Loucy (cell line): ENCODE results near the gene CXXC5.

Source experiments
- H2AFZ ChIP-seq: fragments of 200-600 bp; sonication (generic); 2 replicates; pipeline ENCODE4 v1.6.0; 2016; ENCODE audit warnings: antibody characterized with exemption, mild to moderate bottlenecking, low read length, moderate library complexity
- H3F3A ChIP-seq: fragments of 200-600 bp; 2 replicates; pipeline ENCODE4 v1.6.0; 2016; ENCODE audit warnings: antibody characterized with exemption, low read depth, mild to moderate bottlenecking
- H3K27me3 ChIP-seq: fragments of 200-600 bp; sonication (generic); 2 replicates; pipeline ENCODE4 v1.6.1; 2014; ENCODE audit warnings: low read length, mild to moderate bottlenecking; ENCODE audit not compliant: insufficient read depth, poor library complexity, severe bottlenecking
- H3K36me3 ChIP-seq: fragments of 200-600 bp; sonication (generic); 2 replicates; pipeline ENCODE4 v1.6.1; 2016; ENCODE audit warnings: low read length; ENCODE audit not compliant: insufficient read depth
- H3K4me1 ChIP-seq: fragments of 200-600 bp; sonication (generic); 2 replicates; pipeline ENCODE4 v1.5.1; 2014; ENCODE audit warnings: low read length, mild to moderate bottlenecking; ENCODE audit not compliant: insufficient read depth, poor library complexity, severe bottlenecking
- H3K4me2 ChIP-seq: fragments of 200-600 bp; sonication (generic); 2 replicates; pipeline ENCODE4 v1.6.0; 2014; ENCODE audit warnings: antibody characterized with exemption, low read length, low read depth, mild to moderate bottlenecking; ENCODE audit not compliant: poor library complexity, severe bottlenecking
- H3K4me3 ChIP-seq: fragments of 200-600 bp; sonication (generic); 2 replicates; pipeline ENCODE4 v1.5.1; 2014; ENCODE audit warnings: low read length, mild to moderate bottlenecking, mixed read lengths; ENCODE audit not compliant: poor library complexity, severe bottlenecking
- H3K79me2 ChIP-seq: fragments of 200-600 bp; sonication (generic); 2 replicates; pipeline ENCODE4 v1.6.1; 2014; ENCODE audit warnings: low read length; ENCODE audit not compliant: insufficient read depth
- H3K9ac ChIP-seq: fragments of 200-600 bp; sonication (generic); 2 replicates; pipeline ENCODE4 v1.6.0; 2014; ENCODE audit warnings: mild to moderate bottlenecking, low read depth, low read length, moderate library complexity; ENCODE audit not compliant: poor library complexity, severe bottlenecking
- H3K9me2 ChIP-seq: fragments of 200-600 bp; sonication (generic); replicated peaks from 2 replicates; pipeline ENCODE4 v1.6.1; 2016; ENCODE audit warnings: low read depth, low read length, mixed read lengths
- H3K9me3 ChIP-seq: fragments of 200-600 bp; sonication (generic); 2 replicates; pipeline ENCODE4 v1.6.1; 2014; ENCODE audit warnings: mild to moderate bottlenecking, antibody characterized with exemption, low read length, low read depth; ENCODE audit not compliant: insufficient read depth
- H4K20me1 ChIP-seq: fragments of 200-600 bp; sonication (generic); 2 replicates; pipeline ENCODE4 v1.6.0; 2014; ENCODE audit warnings: antibody characterized with exemption, low read length, mild to moderate bottlenecking; ENCODE audit not compliant: insufficient read depth, poor library complexity, severe bottlenecking
- CTCF ChIP-seq: fragments of 200-600 bp; sonication (generic); conservative IDR thresholded peaks from 2 replicates; pipeline ENCODE4 v1.5.1; 2014; ENCODE audit warnings: mild to moderate bottlenecking, antibody characterized with exemption, low read length
- EZH2phosphoT487 ChIP-seq: fragments of 200-600 bp; IDR thresholded peaks from 2 replicates; pipeline ENCODE4 v1.6.1; 2018; ENCODE audit warnings: antibody characterized with exemption, mild to moderate bottlenecking, moderate library complexity, borderline replicate concordance

CXXC5 gene

GRCh38 chr5:139660105-139660922 is 12.2 kb downstream of the CXXC5 start:
- no peak overlapping the region for H3K4me3 ChIP-seq
- H3K9me3 ChIP-seq, result no peaks in the 10 kb centered on the region
- peaks cover 100% of the 10 kb centered on the region for H3K79me2 ChIP-seq
- H4K20me1 ChIP-seq, result peaks cover 96% of the 10 kb centered on the region
- H3K9ac ChIP-seq, result peak overlapping the region; percentile 65
- no peaks in the 10 kb centered on the region for H3K9me2 ChIP-seq
- no peak overlapping the region for H2AFZ ChIP-seq
- H3K36me3 ChIP-seq, result peaks cover 26% of the 10 kb centered on the region; the same call in 1 of the 2 replicates
- peak overlapping the region; percentile 98 for H3K4me2 ChIP-seq
- H3K4me1 ChIP-seq, result peaks cover 78% of the 10 kb centered on the region
- H3K27me3 ChIP-seq, result no peaks in the 10 kb centered on the region
- TF ChIP-seq EZH2phosphoT487, result no peak
- no peak for TF ChIP-seq CTCF
- no peaks in the 10 kb centered on the region for H3F3A ChIP-seq

- Histone ChIP-seq H4K20me1 (peaks cover 96% of the 10 kb centered on the region), H3F3A (no peaks in the 10 kb centered on the region), H3K9ac (peak overlapping the region; percentile 34), H3K36me3 (peaks cover 25% of the 10 kb centered on the region; the same call in 1 of the 2 replicates), H3K9me2 (no peaks in the 10 kb centered on the region), H2AFZ (no peak overlapping the region), H3K4me3 (no peak overlapping the region), H3K79me2 (peaks cover 100% of the 10 kb centered on the region), H3K27me3 (no peaks in the 10 kb centered on the region), H3K9me3 (no peaks in the 10 kb centered on the region), H3K4me1 (peaks cover 78% of the 10 kb centered on the region), H3K4me2 (peak overlapping the region; percentile 29)
- TF ChIP-seq CTCF (no peak), EZH2phosphoT487 (no peak)
These were observed 13.0 kb downstream of the CXXC5 start for GRCh38 chr5:139660923-139661814.

GRCh38 chr5:139662617-139663016 is 14.5 kb downstream of the CXXC5 start:
- no peaks in the 10 kb centered on the region for H3K9me2 ChIP-seq
- TF ChIP-seq CTCF (no peak), EZH2phosphoT487 (no peak)
- H3K9ac ChIP-seq, result no peak overlapping the region
- no peak overlapping the region for H2AFZ ChIP-seq
- H3K4me3 ChIP-seq, result no peak overlapping the region
- H3K27me3 ChIP-seq, result no peaks in the 10 kb centered on the region
- H3K36me3 ChIP-seq, result peaks cover 22% of the 10 kb centered on the region; the same call in 1 of the 2 replicates
- H3K79me2 ChIP-seq, result peaks cover 100% of the 10 kb centered on the region
- H4K20me1 ChIP-seq, result peaks cover 98% of the 10 kb centered on the region
- no peaks in the 10 kb centered on the region for H3F3A ChIP-seq
- peaks cover 80% of the 10 kb centered on the region for H3K4me1 ChIP-seq
- H3K4me2 ChIP-seq, result no peak overlapping the region
- H3K9me3 ChIP-seq, result no peaks in the 10 kb centered on the region
